ENCODE results near the gene ERC1.

DNA sequence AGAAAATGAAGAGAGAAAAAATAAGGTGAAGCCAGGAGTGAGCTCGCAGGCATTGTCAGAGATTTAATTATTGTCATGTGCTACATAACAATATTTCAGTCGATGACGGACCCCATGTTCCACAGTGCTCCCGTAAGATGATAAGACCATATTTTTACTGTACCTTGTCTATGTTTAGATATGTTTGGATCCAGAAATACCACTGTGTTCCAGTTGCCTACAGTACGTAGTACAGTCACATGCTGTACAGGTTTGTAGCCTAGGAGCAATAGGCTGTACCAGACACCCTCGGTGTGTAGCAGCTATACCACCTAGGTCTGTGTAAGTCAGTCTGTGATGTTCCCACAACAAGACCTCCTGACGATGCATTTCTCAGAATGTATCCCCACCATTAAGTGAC, 465.9 kb downstream of the ERC1 start:
- TF ChIP-seq JUN (IDR thresholded peaks at IDR 0.05; ENCODE audit: borderline replicate concordance, insufficient read depth, insufficient read length, low read depth) (no peak), POLR2AphosphoS5 (IDR thresholded peaks at IDR 0.05; ENCODE audit: insufficient read depth, low read depth, low read length) (no peak), POLR2A (IDR thresholded peaks at IDR 0.05; ENCODE audit: low read depth, low read length) (no peak), EZH2 (IDR thresholded peaks at IDR 0.05; ENCODE audit: borderline replicate concordance, low read depth, low read length, severe bottlenecking) (no peak), GATA2 (IDR thresholded peaks at IDR 0.05; ENCODE audit: insufficient read depth, insufficient read length, low read depth, low read length) (no peak), MYC (IDR thresholded peaks at IDR 0.05; ENCODE audit: low read depth, low read length) (no peak), FOS (IDR thresholded peaks at IDR 0.05; ENCODE audit: borderline replicate concordance, insufficient read depth, low read length) (no peak)
- TF ChIP-seq, protein P1, sequence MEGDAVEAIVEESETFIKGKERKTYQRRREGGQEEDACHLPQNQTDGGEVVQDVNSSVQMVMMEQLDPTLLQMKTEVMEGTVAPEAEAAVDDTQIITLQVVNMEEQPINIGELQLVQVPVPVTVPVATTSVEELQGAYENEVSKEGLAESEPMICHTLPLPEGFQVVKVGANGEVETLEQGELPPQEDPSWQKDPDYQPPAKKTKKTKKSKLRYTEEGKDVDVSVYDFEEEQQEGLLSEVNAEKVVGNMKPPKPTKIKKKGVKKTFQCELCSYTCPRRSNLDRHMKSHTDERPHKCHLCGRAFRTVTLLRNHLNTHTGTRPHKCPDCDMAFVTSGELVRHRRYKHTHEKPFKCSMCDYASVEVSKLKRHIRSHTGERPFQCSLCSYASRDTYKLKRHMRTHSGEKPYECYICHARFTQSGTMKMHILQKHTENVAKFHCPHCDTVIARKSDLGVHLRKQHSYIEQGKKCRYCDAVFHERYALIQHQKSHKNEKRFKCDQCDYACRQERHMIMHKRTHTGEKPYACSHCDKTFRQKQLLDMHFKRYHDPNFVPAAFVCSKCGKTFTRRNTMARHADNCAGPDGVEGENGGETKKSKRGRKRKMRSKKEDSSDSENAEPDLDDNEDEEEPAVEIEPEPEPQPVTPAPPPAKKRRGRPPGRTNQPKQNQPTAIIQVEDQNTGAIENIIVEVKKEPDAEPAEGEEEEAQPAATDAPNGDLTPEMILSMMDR (IDR thresholded peaks at IDR 0.05; ENCODE audit: extremely low read depth in 1 of 2, insufficient read depth in 1 of 2, low read depth in 1 of 2, low read length in 2 of 2): no peak
